Mucosa of gallbladder (tissue), 1 donor: ENCODE data around the gene ZNF821. TPM values are rescaled to one million over a fixed set of nuclear protein-coding genes. Genes with fewer than 3 reads are reported as not detected.

Experiments used
- total RNA-seq: library from RNA; stranded (reverse); gene quantifications from one replicate; pipeline ENCODE4 v1.2.1, GENCODE V29; 2021
- donor health status: DM: no; HTN: no; CAD: no.

ZNF821 gene
- total RNA-seq, 1 donor from 2014 or later: 9.3 TPM

Other genes with a start within 250 kb of the ZNF821 start
- gene PHLPP2, start 159.5 kb downstream of the ZNF821 start, total RNA-seq: 10.1 TPM
- gene AP1G1, start 75.3 kb downstream of the ZNF821 start, total RNA-seq: 98.1 TPM
- gene ATXN1L, start 38.2 kb downstream of the ZNF821 start, total RNA-seq: 30.0 TPM
- gene IST1, start 11.3 kb upstream of the ZNF821 start, total RNA-seq: 225 TPM
- gene PKD1L3, start 116.2 kb upstream of the ZNF821 start, total RNA-seq: 0.17 TPM
- 5.8 TPM for gene DHODH, start 124.6 kb upstream of the ZNF821 start, total RNA-seq
- gene HP, start 170.3 kb upstream of the ZNF821 start, total RNA-seq: 27.5 TPM
- 0.43 TPM for gene HPR, start 179.0 kb upstream of the ZNF821 start, total RNA-seq
- 14.0 TPM for gene TXNL4B, start 209.4 kb upstream of the ZNF821 start, total RNA-seq
- gene DHX38, start 209.7 kb upstream of the ZNF821 start, total RNA-seq: 55.7 TPM